Activated CD8-positive, alpha-beta T cell treated with anti-CD3 and anti-CD28 coated beads for 36 hours (primary cell): ENCODE results near the gene E2F6. TPM values are rescaled to one million over a fixed set of nuclear protein-coding genes. Genes with fewer than 3 reads are reported as not detected.

ENCODE experiments used
- ATAC-seq: fragments of 200-7000 bp; cut with Tn5 transposase; one replicate; pipeline ENCODE4 v1.10.0; 2021; ENCODE audit warnings: mild to moderate bottlenecking, moderate library complexity
- CTCF ChIA-PET: fragments of 350-600 bp; sonication (Branson Sonifier 250); formaldehyde crosslinking; loops from one replicate; lab custom pipeline; 2021; ENCODE audit warnings: antibody characterized with exemption; lab: Charles Lee
- POLR2A ChIA-PET: fragments of 350-600 bp; sonication (Branson Sonifier 250); formaldehyde crosslinking; loops from one replicate; lab custom pipeline; 2021; ENCODE audit warnings: antibody characterized with exemption; lab: Charles Lee
- DNase-seq: peaks from one replicate; pipeline ENCODE4 v3.0.0-alpha.2; 2020
- H3K27ac Mint-ChIP-seq: one replicate; pipeline ENCODE4 v1.8.0; 2021; ENCODE audit warnings: mild to moderate bottlenecking, mixed read lengths
- H3K27me3 Mint-ChIP-seq: one replicate; pipeline ENCODE4 v1.8.0; 2021; ENCODE audit warnings: mixed read lengths
- H3K36me3 Mint-ChIP-seq: one replicate; pipeline ENCODE4 v1.8.0; 2021; ENCODE audit warnings: low read depth, mixed read lengths
- H3K4me1 Mint-ChIP-seq: one replicate; pipeline ENCODE4 v1.8.0; 2021; ENCODE audit warnings: low read depth, mixed read lengths
- H3K4me3 Mint-ChIP-seq: one replicate; pipeline ENCODE4 v1.8.0; 2021; ENCODE audit warnings: mild to moderate bottlenecking, moderate library complexity, mixed read lengths
- H3K9me3 Mint-ChIP-seq: one replicate; pipeline ENCODE4 v1.8.0; 2021; ENCODE audit warnings: mixed read lengths
- intact Hi-C: fragments of 100-400 bp; cut with micrococcal nuclease; formaldehyde crosslinking; loops from one replicate; pipeline ENCODE4 v1.10.0; 2022
- total RNA-seq, 2 experiments: library from RNA; stranded (reverse); gene quantifications; one replicate each; pipeline ENCODE4 v1.2.3, GENCODE V29; 2021
- TF ChIP-seq, protein P1 (sequence below): fragments of 200-600 bp; IDR thresholded peaks from one replicate; pipeline ENCODE4 v1.8.0; 2022; ENCODE audit warnings: antibody characterized with exemption, mild to moderate bottlenecking

Gene E2F6
- total RNA-seq, 2 experiments from 2014 or later = 9.8 to 10.5 TPM

DNA sequence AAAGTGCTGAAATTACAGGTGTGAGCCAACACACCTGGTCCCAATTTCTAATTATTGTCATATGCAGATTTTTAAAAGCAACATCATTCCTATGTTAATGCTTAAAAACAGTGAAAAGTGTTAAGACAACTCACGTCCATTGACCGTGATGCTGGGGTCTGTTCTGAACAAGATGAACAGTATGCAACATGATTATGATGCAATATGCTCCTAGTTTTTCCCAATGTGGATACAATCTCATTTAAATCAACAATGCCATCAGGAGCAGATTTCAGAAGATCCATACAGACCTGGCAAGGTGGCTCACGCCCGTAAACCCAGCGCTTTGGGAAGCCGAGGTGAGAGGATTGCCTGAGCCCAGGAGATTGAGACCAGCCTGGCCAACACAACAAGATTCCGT, 31.5 kb downstream of the E2F6 start:
- ATAC-seq = no peak
- no peaks in the 10 kb centered on the region for H3K27me3 Mint-ChIP-seq
- no peak overlapping the region for H3K27ac Mint-ChIP-seq
- ChIA-PET CTCF (interaction anchor here (1.0 kb wide), 1 partner anchor 43 kb away, joined by 5 read pairs; no protein-coding TSS in a partner anchor), POLR2A (no interaction called here)
- no peak overlapping the region for H3K4me3 Mint-ChIP-seq
- H3K9me3 Mint-ChIP-seq = peaks cover 3% of the 10 kb centered on the region
- DNase-seq = no peak
- peaks cover 2% of the 10 kb centered on the region for H3K4me1 Mint-ChIP-seq
- peaks cover 7% of the 10 kb centered on the region for H3K36me3 Mint-ChIP-seq
- TF ChIP-seq, protein P1, sequence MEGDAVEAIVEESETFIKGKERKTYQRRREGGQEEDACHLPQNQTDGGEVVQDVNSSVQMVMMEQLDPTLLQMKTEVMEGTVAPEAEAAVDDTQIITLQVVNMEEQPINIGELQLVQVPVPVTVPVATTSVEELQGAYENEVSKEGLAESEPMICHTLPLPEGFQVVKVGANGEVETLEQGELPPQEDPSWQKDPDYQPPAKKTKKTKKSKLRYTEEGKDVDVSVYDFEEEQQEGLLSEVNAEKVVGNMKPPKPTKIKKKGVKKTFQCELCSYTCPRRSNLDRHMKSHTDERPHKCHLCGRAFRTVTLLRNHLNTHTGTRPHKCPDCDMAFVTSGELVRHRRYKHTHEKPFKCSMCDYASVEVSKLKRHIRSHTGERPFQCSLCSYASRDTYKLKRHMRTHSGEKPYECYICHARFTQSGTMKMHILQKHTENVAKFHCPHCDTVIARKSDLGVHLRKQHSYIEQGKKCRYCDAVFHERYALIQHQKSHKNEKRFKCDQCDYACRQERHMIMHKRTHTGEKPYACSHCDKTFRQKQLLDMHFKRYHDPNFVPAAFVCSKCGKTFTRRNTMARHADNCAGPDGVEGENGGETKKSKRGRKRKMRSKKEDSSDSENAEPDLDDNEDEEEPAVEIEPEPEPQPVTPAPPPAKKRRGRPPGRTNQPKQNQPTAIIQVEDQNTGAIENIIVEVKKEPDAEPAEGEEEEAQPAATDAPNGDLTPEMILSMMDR = no peak
- intact Hi-C loops = no loop called here

DNA sequence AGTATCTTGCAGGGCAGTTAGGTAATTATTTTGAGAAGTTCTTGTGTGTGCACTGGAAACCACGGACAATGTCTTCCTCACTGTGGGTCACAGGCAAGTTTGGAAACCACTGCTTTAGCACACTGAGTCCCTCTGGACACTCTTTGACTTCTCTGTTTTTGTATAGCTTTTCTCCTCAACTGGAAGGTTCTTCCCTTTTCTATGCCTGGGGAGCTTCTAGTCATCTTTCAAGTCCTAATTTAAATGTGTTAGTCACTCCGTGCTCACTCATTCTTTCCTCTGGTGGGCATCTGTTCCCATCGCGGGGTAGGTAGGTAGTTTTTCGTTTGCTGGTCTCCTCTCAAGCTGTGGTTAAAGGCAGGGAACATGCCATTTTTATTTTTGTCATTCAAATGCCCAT, 32.1 kb downstream of the E2F6 start:
- CTCF ChIA-PET = no interaction called here
- ATAC-seq (no peak), DNase-seq (peak; percentile 8)
- TF ChIP-seq, protein P1 = no peak
- intact Hi-C loops = no loop called here
- POLR2A ChIA-PET = no interaction called here
- H3K4me1 Mint-ChIP-seq = peaks cover 2% of the 10 kb centered on the region
- H3K4me3 Mint-ChIP-seq = no peak overlapping the region
- no peaks in the 10 kb centered on the region for H3K27me3 Mint-ChIP-seq
- H3K36me3 Mint-ChIP-seq = peaks cover 7% of the 10 kb centered on the region
- no peak overlapping the region for H3K27ac Mint-ChIP-seq
- H3K9me3 Mint-ChIP-seq = peaks cover 3% of the 10 kb centered on the region

DNA sequence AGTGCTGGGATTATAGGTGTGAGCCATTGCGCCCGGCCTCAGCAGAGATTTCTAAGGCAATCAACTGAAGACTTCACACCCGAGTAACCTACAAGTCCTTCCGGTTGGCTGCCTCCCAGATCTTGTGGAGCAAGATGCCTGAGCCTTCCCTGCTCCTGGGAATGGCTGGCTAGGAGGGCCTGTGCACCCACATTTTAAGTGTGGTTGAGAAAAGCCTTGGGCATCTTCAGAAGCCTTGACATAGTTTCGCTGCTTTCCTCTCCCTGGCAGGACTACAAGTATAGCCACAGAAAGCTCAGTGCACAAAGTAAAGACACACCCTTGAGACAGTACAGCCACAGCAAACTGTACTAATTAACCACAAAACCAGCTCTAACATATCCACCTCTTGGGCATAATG, 35.2 kb downstream of the E2F6 start:
- Mint-ChIP-seq H3K27ac (no peak overlapping the region), H3K4me1 (peaks cover 2% of the 10 kb centered on the region), H3K36me3 (peaks cover 7% of the 10 kb centered on the region), H3K4me3 (no peak overlapping the region), H3K9me3 (peaks cover 3% of the 10 kb centered on the region), H3K27me3 (no peaks in the 10 kb centered on the region)
- ATAC-seq (no peak), DNase-seq (no peak)
- ChIA-PET POLR2A (no interaction called here), CTCF (interaction anchor here (0.9 to 1.3 kb wide), 3 partner anchors 13 to 152 kb away, joined by 3 to 6 read pairs (median 3); no protein-coding TSS in a partner anchor)
- intact Hi-C loops = no loop called here
- TF ChIP-seq, protein P1 = no peak

DNA sequence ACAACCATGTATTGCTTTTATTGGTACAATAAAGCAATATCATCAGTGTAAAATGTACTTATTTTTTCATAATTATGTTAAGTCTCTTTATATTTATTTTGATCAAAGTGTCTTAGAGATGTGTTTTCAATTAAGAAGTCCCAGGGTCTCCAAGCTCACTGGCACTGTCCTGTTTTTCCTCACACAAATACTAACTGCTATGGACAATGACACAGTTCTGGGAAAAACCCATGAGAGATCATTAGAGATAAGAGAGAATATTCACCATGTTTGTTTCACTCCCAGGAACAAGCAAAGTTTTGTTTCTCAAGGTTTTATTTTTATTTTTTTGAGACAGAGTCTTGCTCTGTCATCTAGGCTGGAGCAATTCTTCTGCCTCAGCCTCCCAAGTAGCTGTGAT, 38.7 kb downstream of the E2F6 start:
- ATAC-seq (no peak), DNase-seq (no peak)
- Mint-ChIP-seq H3K9me3 (no peaks in the 10 kb centered on the region), H3K36me3 (no peaks in the 10 kb centered on the region), H3K27ac (no peak overlapping the region), H3K27me3 (no peaks in the 10 kb centered on the region), H3K4me1 (no peaks in the 10 kb centered on the region), H3K4me3 (no peak overlapping the region)
- TF ChIP-seq, protein P1 = no peak
- CTCF ChIA-PET = interaction anchor here (1.1 kb wide), 1 partner anchor 9 kb away, joined by 3 read pairs; no protein-coding TSS in a partner anchor
- intact Hi-C loops = no loop called here
- POLR2A ChIA-PET = no interaction called here

DNA sequence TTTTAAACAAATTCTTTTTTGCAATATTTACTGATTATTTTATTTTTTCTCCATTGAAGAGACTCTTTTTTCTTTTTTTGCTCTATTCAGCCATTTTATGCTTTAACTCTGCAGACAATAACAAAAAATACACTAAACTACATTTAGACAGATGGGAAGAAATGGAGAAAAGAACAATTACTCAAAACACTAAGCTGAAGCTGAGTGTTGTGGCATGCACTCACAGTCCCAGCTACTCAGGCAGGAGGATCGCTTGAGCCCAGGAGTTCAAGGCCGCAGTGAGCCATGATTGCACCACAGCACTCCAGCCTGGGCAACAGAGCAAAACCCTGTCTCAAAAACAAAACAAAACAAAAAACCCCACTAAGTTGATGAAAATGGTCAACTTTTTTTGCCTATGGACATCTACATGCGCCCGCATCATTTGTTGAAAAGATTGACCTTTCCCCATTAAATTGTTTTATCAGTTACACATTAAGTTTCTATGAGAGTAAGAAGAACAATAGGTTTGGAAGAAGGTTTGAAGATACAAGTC, 43.0 kb downstream of the E2F6 start:
- DNase-seq = no peak
- POLR2A ChIA-PET = no interaction called here
- H3K9me3 Mint-ChIP-seq = peaks cover 6% of the 10 kb centered on the region

More for the DNA sequence above, 43.0 kb downstream of the E2F6 start:
- TF ChIP-seq, protein P1 = no peak
- no peak for ATAC-seq
- intact Hi-C loops = no loop called here
- no peaks in the 10 kb centered on the region for H3K36me3 Mint-ChIP-seq
- no peak overlapping the region for H3K27ac Mint-ChIP-seq
- no peaks in the 10 kb centered on the region for H3K4me1 Mint-ChIP-seq
- no peak overlapping the region for H3K4me3 Mint-ChIP-seq
- CTCF ChIA-PET = interaction anchor here (0.5 kb wide), 1 partner anchor 133 kb away, joined by 3 read pairs; no protein-coding TSS in a partner anchor
- H3K27me3 Mint-ChIP-seq = no peaks in the 10 kb centered on the region
